22Rv1 (cell line): ENCODE data around the gene GUSB.
"Not testable (repeated sequence)": the region's sequence is repeated elsewhere in the genome, so short reads cannot be mapped to it uniquely, and the experiment has no call there.

ENCODE experiments used
- ZFX ChIP-seq: fragments of 450-650 bp; IDR thresholded peaks from 2 replicates; pipeline ENCODE4 v1.6.1; 2017; ENCODE audit warnings: antibody characterized with exemption, borderline replicate concordance
- TF ChIP-seq, protein P1 (sequence below): fragments of 450-650 bp; IDR thresholded peaks from 2 replicates; pipeline ENCODE4 v1.5.1; 2017; ENCODE audit warnings: mild to moderate bottlenecking

DNA sequence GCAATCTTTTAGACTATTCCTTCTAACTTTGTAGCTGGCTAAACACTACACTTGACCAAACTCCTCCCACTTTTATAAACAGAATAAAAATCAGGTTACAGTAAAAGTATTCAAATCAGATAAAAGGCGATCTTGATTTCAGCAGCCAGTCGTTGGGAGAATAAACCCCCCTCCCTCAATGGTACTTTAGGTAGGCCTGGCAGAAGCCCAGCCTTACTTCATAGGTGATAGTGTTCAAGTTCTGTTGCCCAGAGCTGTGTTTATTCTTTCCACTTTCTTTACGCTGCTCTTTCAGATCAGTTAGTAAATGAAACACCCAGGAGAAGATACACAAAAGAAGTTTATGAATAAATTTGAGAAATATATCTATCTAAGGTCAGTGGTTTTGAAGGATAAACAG lies 46.3 kb upstream of the GUSB start:
- TF ChIP-seq, protein P1, sequence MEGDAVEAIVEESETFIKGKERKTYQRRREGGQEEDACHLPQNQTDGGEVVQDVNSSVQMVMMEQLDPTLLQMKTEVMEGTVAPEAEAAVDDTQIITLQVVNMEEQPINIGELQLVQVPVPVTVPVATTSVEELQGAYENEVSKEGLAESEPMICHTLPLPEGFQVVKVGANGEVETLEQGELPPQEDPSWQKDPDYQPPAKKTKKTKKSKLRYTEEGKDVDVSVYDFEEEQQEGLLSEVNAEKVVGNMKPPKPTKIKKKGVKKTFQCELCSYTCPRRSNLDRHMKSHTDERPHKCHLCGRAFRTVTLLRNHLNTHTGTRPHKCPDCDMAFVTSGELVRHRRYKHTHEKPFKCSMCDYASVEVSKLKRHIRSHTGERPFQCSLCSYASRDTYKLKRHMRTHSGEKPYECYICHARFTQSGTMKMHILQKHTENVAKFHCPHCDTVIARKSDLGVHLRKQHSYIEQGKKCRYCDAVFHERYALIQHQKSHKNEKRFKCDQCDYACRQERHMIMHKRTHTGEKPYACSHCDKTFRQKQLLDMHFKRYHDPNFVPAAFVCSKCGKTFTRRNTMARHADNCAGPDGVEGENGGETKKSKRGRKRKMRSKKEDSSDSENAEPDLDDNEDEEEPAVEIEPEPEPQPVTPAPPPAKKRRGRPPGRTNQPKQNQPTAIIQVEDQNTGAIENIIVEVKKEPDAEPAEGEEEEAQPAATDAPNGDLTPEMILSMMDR: not testable (repeated sequence)
- TF ChIP-seq ZFX: not testable (repeated sequence)
